Thyroid gland (tissue), 4 donors: ENCODE measurements around the gene MYO16.

Experiments
- CTCF ChIP-seq, 6 experiments: fragments of 200-600 bp in 3 of 6; fragments of 450-650 bp in 3 of 6; sonication (generic) in 3 of 6; IDR thresholded peaks; one replicate each; pipeline ENCODE4 v1.5.1; 2016 to 2019; ENCODE audit warnings: antibody characterized with exemption in 6 of 6, mild to moderate bottlenecking in 2 of 6, inconsistent platforms in 1 of 6, moderate library complexity in 1 of 6
- POLR2A ChIP-seq, 2 donors: fragments of 450-650 bp; IDR thresholded peaks; one replicate each; pipeline ENCODE4 v1.6.1; 2017; ENCODE audit warnings: antibody characterized with exemption in 2 of 2, mild to moderate bottlenecking in 2 of 2, moderate library complexity in 1 of 2

- no peak for TF ChIP-seq CTCF (IDR thresholded peaks at IDR 0.05)
- no peak for TF ChIP-seq POLR2A (IDR thresholded peaks at IDR 0.05)
Measured at GRCh38 chr13:108629181-108629752, at the start of gene MYO16.
